Hindlimb muscle (tissue), 1 donor: ENCODE data around the gene DIPK1C. TPM values are rescaled to one million over a fixed set of nuclear protein-coding genes. Genes with fewer than 3 reads are reported as not detected.

Experiments used
- DNase-seq: peaks from one replicate; pipeline ENCODE4 v3.0.0-alpha.2; 2013
- polyA plus RNA-seq: library from polyadenylated mRNA; unstranded; fragments of 120-200 nt; gene quantifications from one replicate; pipeline ENCODE4 v1.2.1, GENCODE V29; 2013; ENCODE audit not compliant: insufficient read length

The DIPK1C gene
- polyA plus RNA-seq, 1 donor, result 9.4 TPM

DNA sequence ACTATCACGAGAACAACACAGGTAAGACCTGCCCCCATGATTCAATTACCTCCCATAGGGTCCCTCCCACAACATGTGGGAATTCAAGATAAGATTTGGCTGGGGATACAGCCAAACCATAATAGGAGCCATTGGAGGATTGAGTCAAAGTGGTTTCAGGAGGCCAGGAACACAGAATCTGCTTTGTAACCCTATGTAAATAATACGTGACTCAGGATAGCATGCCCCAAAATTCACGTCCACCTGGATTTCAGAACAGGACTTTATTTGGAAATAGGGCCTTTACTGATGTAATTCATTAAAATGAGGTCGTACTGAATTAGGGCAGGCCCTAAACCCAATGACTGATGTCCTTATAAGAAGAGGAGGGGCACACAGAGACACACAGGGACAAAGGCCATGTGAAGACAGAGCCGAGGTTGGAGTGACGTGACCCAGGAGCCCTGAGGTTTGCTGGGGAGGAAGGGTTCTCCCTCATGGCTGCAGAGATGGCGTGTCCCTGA lies 23.1 kb upstream of the DIPK1C start:
- DNase-seq, result no peak

DNA sequence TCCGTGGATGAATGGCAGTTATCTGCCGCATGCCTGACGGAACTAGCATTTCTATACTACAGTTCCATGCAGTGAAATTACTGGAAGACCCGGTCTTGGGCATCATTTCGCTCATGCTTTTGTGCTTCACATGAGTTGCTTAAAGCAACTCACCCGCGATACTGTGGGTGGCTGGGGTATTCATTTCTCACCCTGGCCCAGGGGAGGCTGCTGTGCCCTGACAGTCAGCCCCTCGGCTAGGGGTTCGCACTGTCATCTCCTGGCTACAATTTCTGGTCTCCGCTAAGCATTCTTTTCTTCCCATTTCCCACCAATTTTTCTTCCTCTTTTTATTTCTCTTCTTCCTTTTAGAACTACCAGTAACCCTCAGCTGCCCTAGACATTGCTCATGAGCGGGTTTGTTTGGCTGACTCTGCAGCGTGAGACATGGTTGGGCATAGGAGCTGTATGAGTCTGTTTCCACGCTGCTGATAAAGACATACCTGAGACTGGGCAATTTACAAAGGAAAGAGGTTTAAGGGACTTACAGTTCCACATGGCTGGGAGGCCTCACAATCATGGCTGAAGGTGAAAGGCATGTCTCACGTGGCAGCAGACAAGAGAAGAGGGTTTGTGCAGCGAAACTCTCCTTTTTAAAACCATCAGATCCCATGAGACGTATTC lies 22.5 kb upstream of the DIPK1C start:
- no peak for DNase-seq

DNA sequence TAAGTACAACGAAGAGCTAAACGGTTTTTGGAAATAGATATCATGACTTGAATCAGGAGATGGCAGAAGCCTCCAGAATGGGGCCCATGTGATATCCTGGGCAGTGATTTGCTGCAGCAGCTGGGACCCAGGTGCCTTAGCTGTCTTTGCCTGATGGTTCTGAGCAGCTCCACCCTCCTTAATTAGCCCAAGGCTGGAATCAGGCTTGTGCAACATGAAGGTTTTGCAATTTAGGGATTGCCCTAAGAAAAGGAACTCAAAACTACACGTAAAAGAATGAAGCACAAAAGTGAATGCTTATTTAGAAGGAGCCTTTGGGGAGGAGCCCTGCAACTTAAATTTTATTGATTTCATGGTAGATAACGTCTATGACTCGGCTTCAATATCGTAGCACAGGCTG lies 21.8 kb upstream of the DIPK1C start:
- no peak for DNase-seq

DNA sequence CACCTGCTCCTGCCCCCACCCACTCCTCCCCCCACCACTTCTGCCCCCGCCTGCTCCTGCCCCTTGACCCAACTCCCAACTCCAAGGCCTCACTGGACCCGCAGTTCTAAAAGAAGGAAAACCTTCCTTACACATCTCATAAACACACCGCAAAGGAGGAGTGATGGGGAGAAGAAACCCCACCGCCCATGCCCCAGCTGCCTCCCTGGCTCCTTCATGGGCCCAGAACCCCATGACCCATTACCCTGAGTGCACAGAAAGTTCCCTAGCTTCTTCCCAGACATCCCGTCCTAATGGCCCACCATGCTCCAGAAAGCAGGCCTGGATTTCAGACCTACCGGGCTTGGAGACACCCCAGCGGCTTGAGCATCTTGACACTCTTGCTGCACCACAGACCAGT lies 21.2 kb upstream of the DIPK1C start:
- no peak for DNase-seq

DNA sequence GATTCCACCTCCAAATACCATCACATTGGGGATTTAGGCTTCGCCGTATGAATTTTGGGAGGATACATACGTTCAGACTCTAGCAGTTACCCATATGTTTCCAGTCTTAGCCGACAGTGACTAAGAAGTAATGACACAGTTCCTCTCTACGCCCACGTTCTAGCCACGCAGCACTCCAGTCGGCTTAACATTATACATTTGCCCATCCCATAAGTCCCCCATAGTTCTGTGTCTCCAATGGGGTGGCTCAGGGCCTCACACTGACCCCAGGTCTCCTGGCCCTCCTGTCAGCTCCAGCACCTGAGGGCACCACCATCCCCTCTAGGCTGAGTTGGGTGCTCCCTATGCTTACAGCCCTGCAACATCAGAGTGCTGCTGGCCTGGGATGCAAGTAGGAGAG lies 20.7 kb upstream of the DIPK1C start:
- DNase-seq, result no peak

DNA sequence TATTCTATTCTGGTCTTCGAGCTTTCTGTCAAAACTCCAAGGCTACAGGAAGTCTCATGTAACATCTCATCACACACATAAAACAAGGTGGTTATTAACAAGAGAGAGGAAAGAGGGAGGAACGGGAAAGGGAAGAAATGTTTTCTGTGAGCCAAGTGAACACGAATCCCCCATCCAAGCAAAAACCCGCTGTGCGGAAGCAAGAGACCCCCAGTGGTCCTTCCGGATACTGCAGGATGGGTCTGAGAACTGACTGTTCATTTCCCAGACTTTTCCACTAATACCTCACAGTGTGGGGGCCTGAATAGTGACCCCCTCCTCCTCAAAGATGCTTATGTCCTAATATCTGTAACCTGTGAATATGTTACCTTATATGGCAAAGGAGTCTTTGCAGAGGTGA lies 19.0 kb upstream of the DIPK1C start:
- peak; percentile 68 for DNase-seq

DNA sequence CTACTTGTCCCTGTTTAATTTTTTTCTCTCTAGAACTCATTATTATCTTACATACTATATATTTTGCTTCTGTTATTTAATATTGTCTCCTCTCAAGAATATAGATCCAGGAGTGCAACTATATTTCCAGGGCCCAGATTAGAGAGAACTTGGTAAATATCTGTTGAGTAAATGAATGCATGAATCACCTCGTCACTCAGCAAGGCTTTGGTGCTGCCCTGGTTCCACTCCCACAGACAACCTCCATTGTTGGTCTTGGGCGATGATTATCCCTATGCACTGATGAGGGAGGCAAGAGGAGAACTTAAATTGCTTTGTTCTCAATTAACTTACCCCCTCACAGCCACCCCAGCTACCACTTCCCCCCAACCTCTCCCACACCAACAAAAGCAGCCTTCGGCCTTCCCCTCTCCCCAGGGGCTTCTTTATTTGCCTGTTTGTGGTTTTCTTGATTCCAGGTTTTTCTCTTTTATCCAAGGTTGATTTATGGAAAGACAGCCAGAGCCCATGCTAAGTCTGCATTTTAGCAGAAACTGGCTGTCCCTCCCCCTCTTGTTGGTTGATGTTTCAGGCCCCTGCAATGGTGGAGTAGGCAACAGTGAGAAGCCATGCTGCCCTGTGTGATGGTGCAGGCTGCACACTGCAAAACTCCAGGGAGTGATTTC lies 17.0 kb upstream of the DIPK1C start:
- DNase-seq, result no peak

DNA sequence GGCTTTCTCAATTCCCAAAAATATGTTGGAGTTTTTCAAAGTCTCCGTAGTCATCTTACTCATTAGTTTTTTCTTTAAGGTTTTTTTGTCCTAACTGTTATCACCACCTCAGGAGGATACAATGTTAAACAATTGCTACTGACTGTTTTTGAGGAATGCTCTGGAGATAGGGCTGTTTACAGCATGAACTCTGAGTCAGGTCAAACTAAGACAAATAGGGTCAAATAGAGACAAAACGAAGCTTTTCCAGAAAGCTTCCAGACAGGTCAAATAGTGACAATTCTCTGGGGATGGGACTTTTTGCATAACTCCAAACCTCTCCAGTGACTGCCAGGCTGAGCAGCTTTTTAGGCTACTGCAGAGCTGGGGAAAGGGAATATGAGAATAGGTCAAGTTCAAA lies 15.2 kb upstream of the DIPK1C start:
- no peak for DNase-seq

DNA sequence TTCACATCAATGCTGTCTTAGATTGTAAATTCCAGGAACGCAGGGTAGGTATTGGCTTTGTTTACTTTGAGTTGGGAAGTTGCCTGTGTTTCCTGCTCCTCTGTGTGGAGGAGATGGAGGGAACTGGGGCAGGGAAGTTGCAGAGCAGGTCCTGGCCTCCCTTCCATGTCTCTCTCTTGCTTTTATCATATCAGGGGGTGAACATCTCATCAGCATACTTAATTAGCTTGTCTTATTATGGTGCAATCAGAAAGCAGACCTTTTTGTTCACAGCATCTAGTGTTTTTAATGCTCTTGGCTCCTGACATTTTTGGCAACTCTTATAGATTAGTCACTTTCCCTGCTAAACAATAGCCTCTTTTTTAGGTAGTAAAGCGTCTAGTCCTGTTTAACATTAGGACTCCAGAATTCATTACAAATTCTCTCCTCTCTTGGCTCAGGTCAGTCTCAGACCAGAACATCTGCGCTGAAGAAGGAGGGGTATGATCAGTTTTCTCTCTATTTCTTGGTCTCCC lies 11.5 kb upstream of the DIPK1C start:
- DNase-seq, result peak; percentile 70

DNA sequence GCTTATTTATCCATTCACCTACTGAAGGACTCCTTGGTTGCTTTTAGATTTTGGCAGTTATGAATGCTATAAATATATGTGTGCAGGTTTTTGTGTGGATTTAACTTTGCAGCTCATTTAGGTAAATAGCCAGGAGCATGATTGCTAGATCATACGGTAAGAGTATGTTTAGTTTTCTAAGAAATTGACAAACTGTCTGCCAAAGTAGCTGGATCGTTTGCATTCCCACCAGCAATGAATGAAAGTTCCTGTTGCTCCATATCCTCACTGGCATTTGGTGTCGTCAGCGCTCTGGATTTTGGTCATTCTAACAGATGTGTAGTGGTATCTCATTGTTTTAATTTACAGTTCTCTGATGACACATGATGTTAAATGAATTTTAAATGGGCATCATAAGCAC lies 8.7 kb upstream of the DIPK1C start:
- DNase-seq, result no peak

DNA sequence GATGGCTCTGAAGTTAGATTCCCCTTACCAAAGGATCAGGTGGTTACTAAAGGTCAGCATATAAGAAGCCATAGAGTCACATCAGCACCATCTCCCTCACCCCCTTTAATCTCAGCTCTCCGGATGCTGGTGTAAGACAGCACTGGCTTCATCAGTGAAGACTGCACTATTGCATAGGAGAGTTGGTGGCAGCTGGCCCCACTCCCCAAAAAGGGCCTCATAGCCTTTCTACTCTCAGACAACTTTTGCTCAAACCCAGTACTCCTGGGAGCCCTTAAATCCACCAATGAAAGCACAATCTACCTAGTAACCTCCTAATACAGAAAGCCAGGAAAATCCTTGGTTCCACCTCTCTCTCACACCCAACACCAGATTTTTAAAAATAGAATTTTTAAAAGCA lies 6.9 kb upstream of the DIPK1C start:
- DNase-seq, result no peak

DNA sequence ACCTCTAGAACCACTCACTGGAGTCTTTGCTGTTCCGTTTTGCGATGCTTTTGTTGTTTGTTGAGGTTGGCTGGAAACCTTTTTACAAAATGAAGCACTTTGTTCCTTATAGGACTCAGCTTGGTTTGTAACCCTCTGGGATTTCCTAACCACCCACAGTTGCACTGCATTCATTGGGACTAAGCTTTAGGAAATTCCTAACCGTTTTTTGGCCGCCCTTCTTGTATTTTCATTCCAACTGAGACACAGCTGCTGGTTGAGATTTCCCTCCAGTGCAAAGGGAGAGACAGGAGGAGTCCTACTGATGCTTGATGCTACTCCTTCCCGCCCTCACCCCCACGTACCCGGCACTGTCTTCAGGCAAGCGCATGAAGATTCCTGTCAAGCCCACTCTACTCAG lies 6.1 kb upstream of the DIPK1C start:
- no peak for DNase-seq

DNA sequence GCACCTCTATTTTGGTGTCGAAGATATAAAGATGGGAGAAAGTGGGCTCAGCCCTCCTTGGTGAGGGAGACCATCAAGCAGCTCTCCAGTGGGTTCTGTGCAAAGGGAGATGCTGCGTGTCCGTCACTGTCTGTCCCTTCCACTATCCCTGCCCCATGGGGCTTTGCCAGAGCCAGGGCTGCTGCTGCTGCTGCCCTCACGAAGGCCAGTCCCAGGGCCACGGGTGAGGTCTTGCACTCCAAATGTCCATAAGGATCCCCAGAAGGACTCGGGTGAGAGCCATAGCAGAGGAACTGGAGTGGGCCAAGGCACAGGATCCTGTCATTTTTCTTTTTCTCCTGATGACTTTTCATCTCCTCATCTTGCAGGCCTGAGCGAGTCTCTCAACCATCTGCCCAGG lies 3.7 kb upstream of the DIPK1C start:
- DNase-seq, result no peak

DNA sequence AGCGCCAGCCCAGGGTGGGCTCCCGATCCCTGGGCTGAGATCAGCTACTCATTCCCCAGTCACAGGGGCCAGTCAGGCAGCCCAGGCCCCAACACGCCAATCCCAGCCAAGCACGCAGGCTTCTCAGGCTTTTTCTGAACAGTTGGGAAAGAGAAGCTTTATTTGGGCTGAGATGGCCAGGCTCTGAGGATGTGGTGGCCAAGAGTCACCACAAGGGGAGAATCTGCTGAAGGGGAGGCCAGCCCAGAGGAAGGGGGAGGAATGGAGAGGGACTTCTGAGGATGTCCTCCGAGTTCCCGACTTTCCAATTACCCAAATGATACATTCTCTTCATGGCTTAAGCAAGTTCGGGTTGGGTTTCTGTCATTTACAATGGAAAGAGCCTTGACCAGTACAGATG lies 2.8 kb upstream of the DIPK1C start:
- DNase-seq, result peak; percentile 69

DNA sequence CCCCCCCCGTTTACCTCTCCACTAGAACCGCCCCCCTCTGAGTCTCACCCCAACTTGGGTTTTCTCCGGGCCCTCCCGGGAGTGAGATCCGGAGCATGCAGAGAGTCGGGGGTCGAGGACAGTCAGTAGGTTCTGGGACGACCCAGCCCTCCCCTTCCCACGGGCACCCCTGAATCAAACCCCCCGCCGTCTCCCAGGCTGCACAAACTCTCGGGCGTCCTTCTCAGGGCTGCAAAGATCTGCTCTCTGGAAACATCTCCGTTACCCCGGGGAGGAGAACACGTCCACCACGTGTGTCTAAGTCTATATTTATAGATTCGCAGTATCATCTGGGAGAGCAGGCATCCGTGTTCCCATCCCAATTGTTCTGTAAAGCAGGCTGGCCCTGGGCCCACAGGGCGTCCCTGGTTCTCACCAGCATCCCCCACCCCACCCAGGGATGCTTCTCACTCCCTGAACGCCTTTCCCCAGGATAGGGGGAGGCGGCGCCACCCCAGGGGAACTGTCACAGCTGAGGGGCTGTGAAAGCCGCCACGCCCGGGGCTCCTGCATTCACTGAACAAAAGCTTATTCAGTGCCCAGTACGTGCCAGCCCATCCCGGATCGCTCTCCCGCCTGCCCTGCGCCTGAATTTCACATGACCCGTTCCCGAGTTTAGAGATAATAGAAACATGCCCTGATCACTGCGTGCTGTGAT lies 765 bp upstream of the DIPK1C start:
- DNase-seq, result no peak

DNA sequence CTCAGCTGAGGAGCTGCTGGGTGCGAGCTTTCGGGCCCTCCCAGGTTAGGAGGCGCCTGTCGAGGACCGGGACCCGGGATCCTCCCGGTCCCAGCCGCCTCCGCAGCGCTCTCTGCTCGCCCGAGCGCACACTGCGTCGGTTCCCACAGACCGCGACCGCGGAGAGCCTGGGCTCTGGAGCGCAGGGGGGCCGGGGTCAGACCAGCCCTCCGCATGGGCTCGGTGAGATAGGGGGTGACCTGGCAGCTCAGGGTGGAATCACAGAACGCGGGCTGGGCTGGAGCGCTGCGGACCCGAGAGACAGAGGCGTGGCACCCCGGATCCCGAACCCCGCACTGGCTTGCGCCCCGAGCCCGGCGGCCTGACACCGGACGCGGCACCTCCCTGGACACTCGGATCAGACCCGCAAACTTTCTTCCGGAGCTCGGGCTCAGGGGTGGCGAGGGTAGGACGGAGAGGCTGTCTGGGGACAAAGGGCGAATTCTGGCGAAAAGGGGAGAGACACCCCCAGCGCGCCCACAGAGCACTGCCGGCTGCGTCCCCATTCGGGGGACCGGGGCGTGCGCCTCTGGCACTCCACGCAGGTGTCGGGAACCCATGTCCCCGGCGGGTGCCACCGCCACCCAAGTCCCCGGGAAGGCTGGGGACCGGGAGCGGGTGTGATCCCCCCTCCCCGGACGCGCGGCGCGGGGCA lies 612 bp downstream of the DIPK1C start:
- no peak for DNase-seq

DNA sequence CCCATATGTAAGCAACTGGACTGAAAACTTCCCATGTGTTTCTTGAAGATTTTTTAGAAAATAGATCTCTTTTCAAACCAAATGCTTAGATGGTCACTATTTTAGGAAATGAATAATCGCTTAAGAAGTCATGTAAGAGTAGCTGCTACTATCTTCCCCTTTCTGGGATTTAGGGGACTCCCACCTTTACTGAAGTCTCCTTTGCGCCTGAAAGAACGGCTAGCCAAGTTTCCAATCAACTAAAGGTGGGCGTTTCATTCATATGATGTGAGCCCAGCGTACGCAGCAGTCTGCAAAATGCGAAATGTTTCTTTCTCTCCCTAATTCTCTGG lies 1.1 kb downstream of the DIPK1C start:
- DNase-seq, result no peak

DNA sequence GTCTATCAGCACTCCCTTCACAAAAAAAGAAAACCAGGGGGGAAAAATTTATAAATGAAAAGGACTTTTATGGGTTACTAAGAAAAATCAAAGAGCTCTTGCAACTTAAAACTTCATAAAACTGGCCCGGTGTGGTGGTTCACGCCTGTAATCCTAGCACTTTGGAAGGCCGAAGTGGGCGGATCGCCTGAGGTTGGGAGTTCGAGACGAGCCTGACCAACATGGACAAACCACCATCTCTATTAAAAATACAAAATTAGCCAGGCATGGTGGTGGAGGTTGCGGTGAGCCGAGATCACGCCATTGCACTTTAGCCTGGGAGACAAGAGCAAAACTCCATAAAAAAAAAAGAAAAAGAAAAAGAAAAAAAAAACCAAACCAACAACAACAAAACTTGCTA lies 1.7 kb downstream of the DIPK1C start:
- no peak for DNase-seq

DNA sequence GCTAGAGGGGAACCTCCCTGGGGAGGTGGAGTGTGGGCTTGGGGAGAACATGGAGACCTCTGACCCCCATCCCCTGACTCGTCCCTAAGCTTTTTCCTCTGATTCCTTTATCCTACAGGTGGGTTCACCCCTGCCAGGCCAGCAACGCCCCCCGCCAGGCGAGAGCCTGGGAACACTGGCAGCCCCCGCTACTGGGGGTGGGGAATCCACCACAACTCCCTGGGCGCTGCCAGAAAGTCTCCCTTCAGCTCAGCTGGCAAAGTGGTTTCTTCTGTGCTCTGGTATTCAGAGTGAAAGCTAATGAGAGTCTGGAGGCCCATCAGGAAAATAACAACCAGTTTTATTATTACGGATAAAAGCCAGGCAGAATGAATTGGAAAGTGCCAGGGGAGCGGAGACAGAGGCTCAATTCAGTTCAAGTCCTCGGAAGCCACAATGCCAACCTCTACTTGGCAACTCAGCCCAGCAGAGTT lies 2.8 kb downstream of the DIPK1C start:
- DNase-seq, result no peak

DNA sequence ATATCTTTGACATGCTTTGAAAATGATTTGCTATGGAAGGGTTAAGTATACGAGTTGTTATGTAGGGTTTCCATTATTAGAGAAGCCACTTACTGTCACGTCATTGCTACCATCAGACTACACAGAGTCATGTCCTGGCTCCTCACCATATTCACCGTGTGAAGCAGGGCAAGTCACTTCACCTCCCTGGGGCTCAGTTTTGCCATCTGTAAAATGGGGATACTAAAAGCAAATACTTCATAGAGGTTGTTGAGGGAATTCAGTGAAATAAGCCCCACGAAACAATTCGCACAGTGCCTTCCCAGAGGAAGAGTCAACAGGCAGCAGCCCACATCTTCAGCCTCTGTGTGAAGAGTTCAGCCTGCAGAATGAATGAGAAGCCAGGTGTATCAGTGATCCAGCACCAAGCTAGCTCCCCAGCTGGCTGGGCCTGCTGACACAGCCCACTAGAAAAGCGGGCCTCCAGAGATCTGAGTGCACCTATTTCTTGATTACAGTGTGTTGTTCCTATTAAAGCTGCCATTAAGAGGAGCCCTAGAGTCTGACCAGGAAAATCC lies 3.4 kb downstream of the DIPK1C start:
- DNase-seq, result no peak

DNA sequence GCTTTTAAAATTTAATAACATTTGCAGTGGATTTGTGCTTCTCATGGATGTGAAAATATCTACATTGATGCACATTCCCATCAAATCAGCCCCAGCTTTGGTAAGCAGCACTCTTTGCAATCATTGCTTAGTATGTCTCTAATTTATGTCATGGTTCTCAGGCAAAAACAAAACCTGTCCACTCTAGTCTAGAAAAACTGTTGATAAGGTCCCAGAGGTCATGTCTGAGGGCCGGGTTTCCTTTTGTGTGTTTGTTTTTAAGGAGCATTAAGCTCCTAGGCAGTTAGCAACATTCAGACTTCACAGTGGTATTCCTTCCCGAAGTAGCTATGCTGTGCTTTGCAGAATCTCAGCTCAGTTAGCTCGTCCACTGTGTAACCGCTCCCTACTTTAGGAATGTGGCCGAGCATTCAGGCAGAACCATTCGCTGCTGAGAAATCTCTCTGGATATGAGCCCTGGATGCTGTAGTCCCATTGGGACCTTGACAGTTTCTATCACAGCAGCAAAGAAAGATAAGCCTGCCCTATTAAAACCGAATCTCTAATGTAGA lies 4.0 kb downstream of the DIPK1C start:
- DNase-seq, result no peak

DNA sequence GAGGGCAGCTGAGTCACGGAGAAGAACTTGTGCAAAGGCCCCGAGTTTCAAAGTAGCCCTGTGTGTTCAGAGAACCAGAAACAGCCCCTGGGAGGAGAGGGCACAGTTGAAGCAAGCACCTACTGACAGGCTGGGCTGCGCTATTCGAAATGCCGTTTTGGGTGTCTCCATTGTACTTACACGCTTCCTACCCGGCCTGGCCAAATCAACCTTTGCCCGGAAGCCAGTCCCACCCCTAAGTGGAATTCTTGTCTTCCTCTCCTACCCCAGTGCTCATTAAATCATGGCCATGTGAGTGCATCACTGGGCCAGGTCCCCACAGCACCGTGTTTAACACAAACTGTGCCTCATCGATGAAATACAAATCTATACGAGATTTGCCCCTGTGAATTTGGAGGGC lies 6.0 kb downstream of the DIPK1C start:
- DNase-seq, result no peak
